Measurements from ENCODE around the gene TNFRSF21. TPM values are rescaled to one million over a fixed set of nuclear protein-coding genes. Genes with fewer than 3 reads are reported as not detected.
"Not testable (repeated sequence)": the region's sequence is repeated elsewhere in the genome, so short reads cannot be mapped to it uniquely, and the experiment has no call there.

Gene TNFRSF21
- total and polyA plus RNA-seq, 2 donors (not counting 1 experiment from before 2014, with no cell fraction given) = 0.43 to 1.2 TPM

DNA sequence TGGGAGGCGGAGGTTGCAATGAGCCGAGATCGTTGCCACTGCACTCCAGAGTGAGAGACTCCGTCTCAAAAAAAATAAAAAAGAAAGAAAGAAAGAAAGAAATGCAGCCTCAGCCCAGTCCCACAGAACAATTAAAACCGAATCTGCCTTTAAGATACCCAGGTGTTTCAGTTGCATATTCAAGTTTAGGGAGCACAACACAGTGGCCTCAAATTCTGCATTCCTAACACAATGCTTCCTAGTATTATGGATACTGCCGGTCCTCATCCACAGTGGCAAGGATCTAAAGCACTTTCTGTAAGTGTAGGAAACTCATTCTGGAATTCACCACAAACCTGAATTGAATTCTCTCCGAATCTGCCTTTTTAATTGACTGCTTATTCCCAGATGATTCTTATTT lies 80.5 kb downstream of the TNFRSF21 start:
- ATAC-seq (ENCODE audit: low read depth) (no peak), DNase-seq (no peak)
- H3K27me3 Mint-ChIP-seq = no peaks in the 10 kb centered on the region
- no peak overlapping the region for H3K27ac Mint-ChIP-seq
- POLR2A ChIA-PET = no interaction called here
- intact Hi-C loops (cut with micrococcal nuclease) = no loop called here
- Histone ChIP-seq H3K27ac (ENCODE audit: low read length in 2 of 2) (no peak overlapping the region), H3K36me3 (replicated peaks in 1 of 2; ENCODE audit: control extremely low read depth in 1 of 2, control insufficient read depth in 1 of 2, extremely low read depth in 1 of 2, insufficient read depth in 2 of 2, low read length in 1 of 2) (no peaks in the 10 kb centered on the region), H3K79me2 (ENCODE audit: control insufficient read depth, insufficient read depth, low read length) (no peaks in the 10 kb centered on the region), H3K4me2 (replicated peaks; ENCODE audit: low read depth, low read length, poor library complexity, severe bottlenecking) (no peak overlapping the region), H3K27me3 (replicated peaks in 1 of 4; ENCODE audit: control extremely low read depth in 1 of 4, control insufficient read depth in 3 of 4, insufficient read depth in 4 of 4, low read length in 3 of 4) (no peaks in the 10 kb centered on the region), H3K9me3 (ENCODE audit: control extremely low read depth in 1 of 3, control insufficient read depth in 2 of 3, insufficient read depth in 1 of 3, low read length in 2 of 3) (peaks cover 0 to 3% (median 0%) of the 10 kb centered on the region in 3 donors), H4K20me1 (ENCODE audit: control insufficient read depth, insufficient read depth, low read length, poor library complexity, severe bottlenecking) (no peaks in the 10 kb centered on the region), H3K4me3 (ENCODE audit: control extremely low read depth in 1 of 5, extremely low read depth in 1 of 5, insufficient read depth in 1 of 5, low read depth in 2 of 5, low read length in 4 of 5) (no peak overlapping the region), H3K4me1 (ENCODE audit: control insufficient read depth in 2 of 2, insufficient read depth in 2 of 2, low read length in 2 of 2) (no peaks in the 10 kb centered on the region), H2AFZ (ENCODE audit: insufficient read depth, low read depth, low read length, poor library complexity, severe bottlenecking) (no peak overlapping the region), H3K9ac (ENCODE audit: low read length) (no peak overlapping the region)
- WGBS (ENCODE audit: insufficient coverage) = 88% methylated on average over 4 of the region's 7 CpGs
- no peak overlapping the region for H3K4me3 Mint-ChIP-seq
- peaks cover 2% of the 10 kb centered on the region for H3K9me3 Mint-ChIP-seq (ENCODE audit: insufficient read depth)
- CTCF ChIA-PET = no interaction called here
- TF ChIP-seq, protein P1, sequence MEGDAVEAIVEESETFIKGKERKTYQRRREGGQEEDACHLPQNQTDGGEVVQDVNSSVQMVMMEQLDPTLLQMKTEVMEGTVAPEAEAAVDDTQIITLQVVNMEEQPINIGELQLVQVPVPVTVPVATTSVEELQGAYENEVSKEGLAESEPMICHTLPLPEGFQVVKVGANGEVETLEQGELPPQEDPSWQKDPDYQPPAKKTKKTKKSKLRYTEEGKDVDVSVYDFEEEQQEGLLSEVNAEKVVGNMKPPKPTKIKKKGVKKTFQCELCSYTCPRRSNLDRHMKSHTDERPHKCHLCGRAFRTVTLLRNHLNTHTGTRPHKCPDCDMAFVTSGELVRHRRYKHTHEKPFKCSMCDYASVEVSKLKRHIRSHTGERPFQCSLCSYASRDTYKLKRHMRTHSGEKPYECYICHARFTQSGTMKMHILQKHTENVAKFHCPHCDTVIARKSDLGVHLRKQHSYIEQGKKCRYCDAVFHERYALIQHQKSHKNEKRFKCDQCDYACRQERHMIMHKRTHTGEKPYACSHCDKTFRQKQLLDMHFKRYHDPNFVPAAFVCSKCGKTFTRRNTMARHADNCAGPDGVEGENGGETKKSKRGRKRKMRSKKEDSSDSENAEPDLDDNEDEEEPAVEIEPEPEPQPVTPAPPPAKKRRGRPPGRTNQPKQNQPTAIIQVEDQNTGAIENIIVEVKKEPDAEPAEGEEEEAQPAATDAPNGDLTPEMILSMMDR (IDR thresholded peaks at IDR 0.05) = no peak
- no peak for TF ChIP-seq EZH2 (IDR thresholded peaks at IDR 0.05; ENCODE audit: borderline replicate concordance, insufficient read depth, low read depth, low read length, poor library complexity, severe bottlenecking)
- no peaks in the 10 kb centered on the region for H3K4me1 Mint-ChIP-seq

DNA sequence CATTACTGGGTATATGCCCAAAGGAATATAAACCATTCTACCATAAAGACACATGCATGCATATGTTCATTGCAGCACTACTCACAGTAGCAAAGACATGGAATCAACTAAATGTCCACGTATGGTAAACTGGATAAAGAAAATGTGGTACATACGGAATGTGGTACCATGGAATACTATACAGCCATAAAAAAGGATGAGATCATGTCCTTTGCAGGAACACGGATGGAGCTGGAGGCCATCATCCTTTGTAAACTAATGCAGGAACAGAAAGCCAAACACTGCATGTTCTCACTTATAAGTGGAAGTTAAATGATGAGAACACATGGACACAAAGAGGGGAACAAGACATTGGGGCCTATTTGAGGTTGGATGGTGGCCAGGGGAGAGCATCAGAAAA lies 81.6 kb downstream of the TNFRSF21 start:
- H3K27ac Mint-ChIP-seq; H3K4me1 ChIP-seq (ENCODE audit: control insufficient read depth in 2 of 2, insufficient read depth in 2 of 2, low read length in 2 of 2); DNase-seq; H3K27ac ChIP-seq (ENCODE audit: low read length in 2 of 2); CTCF ChIA-PET; H3K4me1 Mint-ChIP-seq; H3K27me3 ChIP-seq (replicated peaks in 1 of 4; ENCODE audit: control extremely low read depth in 1 of 4, control insufficient read depth in 3 of 4, insufficient read depth in 4 of 4, low read length in 3 of 4); H3K4me2 ChIP-seq (replicated peaks; ENCODE audit: low read depth, low read length, poor library complexity, severe bottlenecking); H3K36me3 ChIP-seq (replicated peaks in 1 of 2; ENCODE audit: control extremely low read depth in 1 of 2, control insufficient read depth in 1 of 2, extremely low read depth in 1 of 2, insufficient read depth in 2 of 2, low read length in 1 of 2); H3K27me3 Mint-ChIP-seq; ATAC-seq (ENCODE audit: low read depth); H3K9ac ChIP-seq (ENCODE audit: low read length); H3K4me3 ChIP-seq (ENCODE audit: control extremely low read depth in 1 of 5, extremely low read depth in 1 of 5, insufficient read depth in 1 of 5, low read depth in 2 of 5, low read length in 4 of 5); H3K9me3 ChIP-seq (ENCODE audit: control extremely low read depth in 1 of 3, control insufficient read depth in 2 of 3, insufficient read depth in 1 of 3, low read length in 2 of 3); H3K4me3 Mint-ChIP-seq; POLR2A ChIA-PET; H3K9me3 Mint-ChIP-seq (ENCODE audit: insufficient read depth); H3K79me2 ChIP-seq (ENCODE audit: control insufficient read depth, insufficient read depth, low read length); H4K20me1 ChIP-seq (ENCODE audit: control insufficient read depth, insufficient read depth, low read length, poor library complexity, severe bottlenecking); H2AFZ ChIP-seq (ENCODE audit: insufficient read depth, low read depth, low read length, poor library complexity, severe bottlenecking); intact Hi-C loops (cut with micrococcal nuclease): not testable (repeated sequence)
- WGBS (ENCODE audit: insufficient coverage) = no CpG with 5 or more reads among the region's 3 CpGs

DNA sequence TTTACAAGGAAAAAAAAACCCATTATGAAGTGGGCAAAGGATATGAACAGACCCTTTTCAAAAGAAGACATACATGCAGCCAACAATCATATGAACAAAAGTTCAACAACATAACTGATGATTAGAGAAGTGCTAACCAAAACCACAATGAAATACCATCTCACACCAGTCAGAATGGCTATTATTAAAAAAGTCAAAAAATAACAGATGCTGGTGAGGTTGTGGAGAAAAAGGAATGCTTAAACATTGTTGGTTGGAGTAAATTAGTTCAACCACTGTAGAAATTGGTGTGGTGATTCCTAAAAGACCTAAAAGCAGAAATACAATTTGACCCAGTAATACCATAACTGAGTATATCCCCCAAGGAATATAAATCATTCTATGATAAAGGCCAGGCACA lies 86.5 kb downstream of the TNFRSF21 start:
- H2AFZ ChIP-seq (ENCODE audit: insufficient read depth, low read depth, low read length, poor library complexity, severe bottlenecking); H3K27me3 Mint-ChIP-seq; H3K4me3 Mint-ChIP-seq; H3K27me3 ChIP-seq (replicated peaks in 1 of 4; ENCODE audit: control extremely low read depth in 1 of 4, control insufficient read depth in 3 of 4, insufficient read depth in 4 of 4, low read length in 3 of 4); ATAC-seq (ENCODE audit: low read depth); POLR2A ChIA-PET; DNase-seq; H4K20me1 ChIP-seq (ENCODE audit: control insufficient read depth, insufficient read depth, low read length, poor library complexity, severe bottlenecking); intact Hi-C loops (cut with micrococcal nuclease); H3K27ac Mint-ChIP-seq; H3K4me1 ChIP-seq (ENCODE audit: control insufficient read depth in 2 of 2, insufficient read depth in 2 of 2, low read length in 2 of 2); H3K4me2 ChIP-seq (replicated peaks; ENCODE audit: low read depth, low read length, poor library complexity, severe bottlenecking); H3K27ac ChIP-seq (ENCODE audit: low read length in 2 of 2); H3K36me3 ChIP-seq (replicated peaks in 1 of 2; ENCODE audit: control extremely low read depth in 1 of 2, control insufficient read depth in 1 of 2, extremely low read depth in 1 of 2, insufficient read depth in 2 of 2, low read length in 1 of 2); CTCF ChIA-PET; H3K9me3 ChIP-seq (ENCODE audit: control extremely low read depth in 1 of 3, control insufficient read depth in 2 of 3, insufficient read depth in 1 of 3, low read length in 2 of 3); H3K4me1 Mint-ChIP-seq; H3K9ac ChIP-seq (ENCODE audit: low read length); H3K79me2 ChIP-seq (ENCODE audit: control insufficient read depth, insufficient read depth, low read length); H3K9me3 Mint-ChIP-seq (ENCODE audit: insufficient read depth); H3K4me3 ChIP-seq (ENCODE audit: control extremely low read depth in 1 of 5, extremely low read depth in 1 of 5, insufficient read depth in 1 of 5, low read depth in 2 of 5, low read length in 4 of 5): not testable (repeated sequence)
